Skin of body (tissue), 2 donors: ENCODE measurements around the gene FURIN. TPM values are rescaled to one million over a fixed set of nuclear protein-coding genes. Genes with fewer than 3 reads are reported as not detected.
"Not testable (repeated sequence)": the region's sequence is repeated elsewhere in the genome, so short reads cannot be mapped to it uniquely, and the experiment has no call there.

Experiments
- DNase-seq: peaks from one replicate; lab custom pipeline; 2025; lab: John Stamatoyannopoulos, UW
- total RNA-seq: library from RNA; depleted of rRNA; stranded (reverse); fragments of >200 nt; gene quantifications from one replicate; pipeline ENCODE4 v1.2.3, GENCODE V29; 2014

Gene FURIN
- total RNA-seq, 1 donor from 2014 or later = 26.9 TPM

DNA sequence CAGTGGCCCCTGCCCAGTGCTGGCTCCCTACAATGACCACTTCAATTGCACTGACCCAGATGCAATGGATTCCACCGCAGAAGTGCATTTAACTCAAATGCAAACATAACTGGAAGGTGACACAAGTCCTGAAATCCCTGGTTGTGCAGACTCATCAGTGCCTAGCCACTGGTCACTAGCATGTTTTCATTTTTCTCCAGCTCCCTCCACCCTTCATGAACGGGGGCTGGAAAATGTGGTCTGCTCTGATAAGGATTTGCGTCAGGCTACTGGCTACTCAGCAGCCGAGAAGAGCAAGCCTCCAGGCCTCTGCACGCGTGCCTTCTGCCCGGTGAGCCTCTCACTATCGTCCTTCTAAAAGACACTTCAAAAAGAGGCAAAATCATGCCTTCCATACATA lies 27.4 kb upstream of the FURIN start:
- no peak for DNase-seq

GRCh38 chr15:90844696-90845095 lies 23.7 kb upstream of the FURIN start:
- no peak for DNase-seq

DNA sequence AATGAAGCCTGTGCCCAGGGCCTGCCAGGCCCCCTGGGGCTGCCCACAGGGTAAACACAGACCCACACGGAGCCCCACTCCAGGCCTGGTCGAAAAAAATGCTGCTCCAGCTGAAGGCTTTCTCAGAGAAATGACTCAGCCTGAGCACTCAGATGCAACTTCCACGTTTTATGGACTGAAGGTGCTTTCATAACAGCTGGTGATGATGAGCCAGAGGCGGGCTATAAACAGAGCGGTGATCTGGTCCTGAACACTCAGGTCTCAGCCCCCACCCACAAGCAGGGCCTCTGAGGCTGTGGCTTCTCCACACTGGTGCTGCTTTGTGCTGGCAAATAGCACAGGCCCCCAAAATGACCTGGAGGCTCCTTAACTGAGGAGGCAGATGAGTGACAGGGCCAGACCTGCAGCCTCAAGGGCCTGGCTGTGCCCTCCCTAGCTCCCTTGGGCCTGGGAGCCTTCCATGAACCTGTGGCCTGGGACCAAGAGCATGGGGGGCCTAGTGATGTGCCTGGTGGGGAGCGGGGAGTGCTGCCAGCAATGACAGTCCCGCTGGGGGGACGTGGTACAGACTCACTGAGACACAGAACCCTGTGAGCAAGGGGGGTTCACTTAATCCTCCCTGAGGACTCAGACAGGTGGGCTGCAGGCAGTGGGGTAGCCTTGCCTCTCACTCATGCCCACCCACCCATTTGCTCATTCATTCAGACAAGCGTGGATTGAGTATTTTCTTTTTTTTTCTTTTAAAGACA lies 23.0 kb upstream of the FURIN start:
- DNase-seq = no peak

DNA sequence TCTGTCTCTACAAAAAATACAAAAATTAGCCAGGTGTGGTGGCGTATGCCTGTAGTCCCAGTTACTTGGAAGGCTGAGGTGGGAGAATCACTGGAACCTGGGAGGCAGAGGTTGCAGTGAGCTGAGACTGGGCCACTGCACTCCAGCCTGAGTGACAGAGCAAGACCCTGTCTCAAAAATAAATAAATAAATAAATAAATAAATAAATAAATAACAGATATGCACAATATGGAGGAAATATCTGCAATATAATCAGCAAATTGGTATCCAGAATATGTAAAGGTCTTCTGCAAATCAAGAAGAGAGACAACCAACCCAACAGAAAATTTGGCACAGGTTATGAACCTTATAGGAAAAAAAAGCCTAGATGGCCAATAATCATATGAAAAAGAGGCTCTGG lies 19.0 kb upstream of the FURIN start:
- DNase-seq = not testable (repeated sequence)

GRCh38 chr15:90851114-90851513 lies 17.3 kb upstream of the FURIN start:
- DNase-seq = no peak

DNA sequence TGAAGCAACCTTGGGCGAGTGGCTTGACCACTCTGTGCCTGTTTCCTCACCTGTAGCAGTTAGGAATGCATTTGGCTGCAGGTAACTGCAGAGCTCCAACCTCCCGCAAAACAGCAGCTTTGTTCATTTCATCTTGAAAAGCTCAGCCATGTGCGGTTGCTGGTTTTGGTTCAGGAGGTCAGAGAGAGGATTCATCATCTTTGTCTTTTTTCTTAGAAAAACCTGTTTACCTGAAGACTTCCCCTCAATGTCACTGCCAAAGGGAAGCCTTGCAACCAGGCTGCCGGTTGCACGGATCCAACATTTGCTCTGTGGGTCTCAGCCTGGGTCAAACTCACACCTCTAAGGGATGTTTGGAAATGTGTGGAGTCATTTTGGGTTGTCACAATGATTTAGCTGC lies 16.4 kb upstream of the FURIN start:
- no peak for DNase-seq

- no peak for DNase-seq
These were observed 13.2 kb upstream of the FURIN start for GRCh38 chr15:90855139-90855538.

- DNase-seq = no peak
These were observed 11.1 kb upstream of the FURIN start for GRCh38 chr15:90857337-90857736.

DNA sequence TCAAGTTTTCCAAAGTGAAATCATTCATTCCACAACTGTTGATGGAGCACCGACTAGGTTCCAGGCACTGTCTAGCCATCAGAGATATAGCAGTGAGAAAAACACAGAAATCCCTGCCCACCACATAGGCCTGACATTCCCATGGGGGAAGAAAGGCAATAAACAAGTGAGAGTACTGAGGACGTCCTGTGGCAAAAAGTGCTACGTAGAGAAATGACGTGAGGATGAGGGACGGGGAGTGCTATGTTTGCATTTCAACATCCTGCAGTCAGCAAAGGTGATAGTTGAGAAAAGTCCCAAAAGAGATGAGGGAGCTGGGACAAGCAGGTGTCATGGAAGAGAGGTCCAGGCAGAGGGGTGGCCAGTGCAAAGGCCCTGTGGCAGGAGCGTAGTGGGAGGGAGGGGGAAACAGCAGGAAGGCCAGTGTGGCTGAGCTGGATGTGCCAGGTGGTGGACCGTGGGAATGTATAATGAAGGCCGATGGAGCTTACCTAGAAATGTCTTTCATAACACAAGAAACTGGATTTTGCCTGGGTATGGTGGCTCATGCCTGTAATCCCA lies 10.4 kb upstream of the FURIN start:
- DNase-seq = no peak

DNA sequence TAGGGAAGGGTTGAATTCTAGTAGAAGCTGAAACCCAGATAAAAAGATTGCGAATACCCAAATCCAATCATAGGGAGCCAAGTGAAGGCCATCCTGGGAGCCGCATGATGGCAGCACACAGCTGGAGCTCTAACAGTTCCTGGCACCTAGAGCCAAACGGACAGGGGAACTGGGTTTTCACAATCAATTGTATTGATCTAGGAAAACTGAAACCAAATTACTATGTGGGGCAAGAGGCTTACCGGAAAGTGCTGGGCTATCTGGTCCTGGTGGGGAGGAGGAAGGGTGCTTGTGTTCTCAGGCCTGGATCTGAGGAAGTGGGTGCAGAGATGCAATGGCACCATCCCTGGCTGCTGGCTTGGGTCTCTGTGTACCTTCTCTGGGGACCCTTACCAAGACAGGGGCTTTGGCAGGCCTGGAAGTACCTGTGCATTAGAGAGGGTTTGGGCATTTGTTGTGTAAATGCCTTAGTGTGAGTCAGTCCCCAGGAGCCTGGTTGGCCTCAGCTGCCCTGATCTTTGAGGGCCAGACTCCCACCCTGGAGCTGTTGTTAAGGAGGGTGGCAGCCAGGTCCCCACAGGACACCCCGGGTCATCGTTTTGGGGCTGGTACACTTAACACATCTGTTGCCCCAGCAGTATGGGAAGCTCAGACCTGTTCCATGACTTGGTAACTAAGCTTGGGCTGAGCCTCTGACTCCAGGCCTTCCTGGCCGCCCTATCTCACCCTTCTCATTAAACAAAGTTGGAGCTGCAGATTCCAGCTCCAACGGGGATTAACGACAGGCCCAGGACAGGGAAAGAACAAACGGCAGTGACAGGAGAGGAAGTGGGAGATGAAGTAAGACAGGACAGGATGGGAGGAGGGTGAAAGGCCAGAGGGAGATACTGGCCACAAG lies 8.9 kb upstream of the FURIN start:
- no peak for DNase-seq

GRCh38 chr15:90860450-90860849 lies 7.9 kb upstream of the FURIN start:
- no peak for DNase-seq

DNA sequence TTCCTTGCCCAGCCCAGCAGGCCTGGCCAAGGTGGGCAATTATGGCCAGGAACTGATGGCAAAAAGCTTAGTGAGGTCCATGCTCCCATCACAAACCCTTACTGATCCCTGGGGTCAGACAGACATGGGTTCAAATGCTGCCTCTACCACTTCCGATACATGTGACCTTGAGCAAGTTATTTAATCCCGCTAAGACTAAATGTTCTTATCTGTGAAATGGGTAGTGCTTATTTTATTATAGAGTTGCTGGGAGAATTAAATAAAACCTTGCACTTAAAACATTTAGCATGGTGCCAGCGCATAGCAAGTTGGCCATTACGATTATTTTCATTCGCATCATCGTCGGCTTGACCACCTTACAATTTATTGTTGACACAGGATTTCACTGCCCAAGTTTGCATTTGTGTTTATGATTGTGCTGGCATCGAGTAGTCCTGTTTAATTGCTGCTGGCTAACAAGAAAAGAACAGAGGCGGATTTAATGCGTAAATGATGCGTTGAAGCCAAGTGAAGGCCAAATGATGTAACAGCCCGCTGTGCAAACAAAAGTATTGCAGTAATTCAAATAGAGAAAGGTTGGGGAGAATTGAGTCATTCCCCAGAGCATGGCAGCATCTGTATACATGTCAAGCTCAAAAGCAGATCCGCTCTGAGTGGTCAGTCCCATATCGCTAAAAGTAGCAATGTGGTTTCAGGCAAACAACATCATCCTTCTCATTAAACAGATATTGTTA lies 7.3 kb upstream of the FURIN start:
- no peak for DNase-seq

- no peak for DNase-seq
These were observed 5.9 kb upstream of the FURIN start for GRCh38 chr15:90862487-90862886.

GRCh38 chr15:90862964-90863778 lies 5.2 kb upstream of the FURIN start:
- DNase-seq = no peak

GRCh38 chr15:90863987-90864386 lies 4.4 kb upstream of the FURIN start:
- DNase-seq = no peak

- no peak for DNase-seq
These were observed 3.9 kb upstream of the FURIN start for GRCh38 chr15:90864507-90864906.

DNA sequence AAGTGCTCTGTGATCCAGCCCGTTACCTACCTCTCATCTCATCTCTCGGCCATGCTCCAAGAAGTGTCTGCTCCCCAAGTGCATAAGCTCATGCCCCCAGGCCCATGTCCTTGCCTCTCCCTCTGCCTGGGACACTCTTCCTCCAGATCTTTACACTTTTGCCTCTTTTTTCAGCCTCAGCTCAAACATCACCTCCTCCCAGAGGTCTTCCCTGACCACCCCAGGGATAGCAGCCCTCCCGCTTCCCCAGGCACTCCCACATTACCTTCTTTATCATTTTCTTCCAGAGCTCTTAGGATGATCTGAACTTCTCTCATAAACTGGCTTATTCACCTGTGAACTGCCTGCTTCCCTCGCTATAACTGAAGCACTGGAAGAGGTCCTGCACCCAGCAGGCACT lies 2.7 kb upstream of the FURIN start:
- DNase-seq = no peak

GRCh38 chr15:90866161-90866715 lies 2.1 kb upstream of the FURIN start:
- DNase-seq = no peak

GRCh38 chr15:90866800-90867199 lies 1.6 kb upstream of the FURIN start:
- DNase-seq = no peak

- DNase-seq = no peak
These were observed 753 bp downstream of the FURIN start for GRCh38 chr15:90869140-90869541.
